Parathyroid adenoma (tissue), 2 donors: Measurements from ENCODE around the gene AATF.
A peak's percentile ranks its signal among the peaks of the same experiment; 100 is the strongest.

Experiments
- H2AFZ ChIP-seq: fragments of 300-600 bp; sonication (generic); one replicate; pipeline ENCODE4 v1.7.0; 2017; ENCODE audit warnings: antibody characterized with exemption, mild to moderate bottlenecking
- H3K27ac ChIP-seq: fragments of 300-600 bp; sonication (generic); one replicate; pipeline ENCODE4 v1.7.0; 2017
- H3K27me3 ChIP-seq: fragments of 300-600 bp; sonication (generic); one replicate; pipeline ENCODE4 v1.7.0; 2017; ENCODE audit warnings: low read length; ENCODE audit not compliant: control insufficient read depth, insufficient read depth
- H3K36me3 ChIP-seq: fragments of 300-600 bp; sonication (generic); one replicate; pipeline ENCODE4 v1.7.0; 2017; ENCODE audit warnings: low read length; ENCODE audit not compliant: control insufficient read depth, insufficient read depth
- H3K4me1 ChIP-seq: fragments of 300-600 bp; sonication (generic); one replicate; pipeline ENCODE4 v1.7.0; 2017; ENCODE audit warnings: control low read depth
- H3K4me2 ChIP-seq: fragments of 300-600 bp; sonication (generic); one replicate; pipeline ENCODE4 v1.7.0; 2017; ENCODE audit warnings: low read length
- H3K4me3 ChIP-seq: fragments of 300-600 bp; sonication (generic); one replicate; pipeline ENCODE4 v1.7.0; 2017; ENCODE audit warnings: low read depth, low read length
- H3K79me2 ChIP-seq: fragments of 300-600 bp; sonication (generic); one replicate; pipeline ENCODE4 v1.7.0; 2017; ENCODE audit warnings: control low read depth
- H3K9ac ChIP-seq: fragments of 300-600 bp; sonication (generic); one replicate; pipeline ENCODE4 v1.7.0; 2017; ENCODE audit warnings: mild to moderate bottlenecking
- H3K9me3 ChIP-seq: fragments of 300-600 bp; sonication (generic); one replicate; pipeline ENCODE4 v1.7.0; 2017; ENCODE audit warnings: low read length; ENCODE audit not compliant: control insufficient read depth
- TF ChIP-seq, protein P1 (sequence below): fragments of 300-600 bp; sonication (generic); IDR thresholded peaks from one replicate; pipeline ENCODE4 v1.7.0; 2017; ENCODE audit warnings: antibody characterized with exemption, mild to moderate bottlenecking
- donor health status: primary hyperparathyroidism.

The AATF gene

DNA sequence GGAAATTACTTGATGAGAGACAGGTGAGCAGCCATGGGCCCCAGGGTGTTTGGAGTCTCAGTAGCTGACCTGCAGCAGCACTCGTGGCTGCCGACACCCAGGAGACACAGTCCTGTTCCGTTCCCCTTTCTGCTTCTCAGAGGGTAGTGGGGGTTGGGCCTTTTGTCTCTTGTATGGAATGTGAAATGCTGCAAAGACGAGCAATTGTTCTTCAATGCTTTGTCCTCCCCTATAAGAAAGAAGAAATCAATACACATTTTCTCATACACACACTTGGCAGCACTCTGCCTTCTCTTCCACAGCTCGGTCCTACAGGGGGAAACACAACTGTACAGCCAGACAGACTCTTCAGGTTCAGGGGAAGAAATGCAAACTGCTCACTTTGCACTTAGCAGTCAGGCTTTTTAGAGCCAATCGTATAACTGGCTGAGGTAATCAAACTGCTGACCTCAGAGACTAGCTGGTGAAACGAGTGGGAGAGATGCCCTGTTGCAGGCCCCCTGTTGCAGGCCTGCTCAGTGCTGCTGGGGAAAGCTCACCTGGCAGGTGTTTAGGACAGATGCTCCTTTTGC, 96.7 kb downstream of the AATF start:
- TF ChIP-seq, protein P1, sequence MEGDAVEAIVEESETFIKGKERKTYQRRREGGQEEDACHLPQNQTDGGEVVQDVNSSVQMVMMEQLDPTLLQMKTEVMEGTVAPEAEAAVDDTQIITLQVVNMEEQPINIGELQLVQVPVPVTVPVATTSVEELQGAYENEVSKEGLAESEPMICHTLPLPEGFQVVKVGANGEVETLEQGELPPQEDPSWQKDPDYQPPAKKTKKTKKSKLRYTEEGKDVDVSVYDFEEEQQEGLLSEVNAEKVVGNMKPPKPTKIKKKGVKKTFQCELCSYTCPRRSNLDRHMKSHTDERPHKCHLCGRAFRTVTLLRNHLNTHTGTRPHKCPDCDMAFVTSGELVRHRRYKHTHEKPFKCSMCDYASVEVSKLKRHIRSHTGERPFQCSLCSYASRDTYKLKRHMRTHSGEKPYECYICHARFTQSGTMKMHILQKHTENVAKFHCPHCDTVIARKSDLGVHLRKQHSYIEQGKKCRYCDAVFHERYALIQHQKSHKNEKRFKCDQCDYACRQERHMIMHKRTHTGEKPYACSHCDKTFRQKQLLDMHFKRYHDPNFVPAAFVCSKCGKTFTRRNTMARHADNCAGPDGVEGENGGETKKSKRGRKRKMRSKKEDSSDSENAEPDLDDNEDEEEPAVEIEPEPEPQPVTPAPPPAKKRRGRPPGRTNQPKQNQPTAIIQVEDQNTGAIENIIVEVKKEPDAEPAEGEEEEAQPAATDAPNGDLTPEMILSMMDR: no peak
- Histone ChIP-seq H3K27ac (no peak overlapping the region), H3K79me2 (peaks cover 4% of the 10 kb centered on the region)

DNA sequence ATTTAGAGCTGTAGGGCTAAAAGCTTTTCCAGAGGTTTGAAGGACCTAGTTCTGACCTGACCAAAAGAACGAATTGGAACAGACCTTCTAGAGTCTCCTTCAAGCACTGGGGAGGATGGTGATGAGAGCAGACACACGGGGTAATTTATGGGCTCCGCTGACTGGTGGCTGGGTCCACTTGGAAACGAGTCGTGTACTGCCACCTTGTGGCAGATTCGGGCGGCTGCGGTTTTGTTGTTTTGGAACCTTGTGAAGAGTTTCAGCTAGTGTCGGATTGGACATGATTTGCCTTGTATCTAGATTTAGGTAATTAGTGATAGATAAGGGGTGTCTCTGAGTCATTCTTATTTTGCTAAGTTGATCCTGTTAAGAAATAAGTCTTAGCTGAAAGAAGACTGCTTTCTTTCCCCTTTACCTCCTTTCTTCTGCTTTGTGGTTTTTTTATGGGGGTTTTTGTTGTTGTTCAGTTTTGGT, 98.9 kb downstream of the AATF start:
- TF ChIP-seq, protein P1: peak; percentile 88
- H3K27me3 ChIP-seq: no peaks in the 10 kb centered on the region

More for the DNA sequence above, 96.7 kb downstream of the AATF start:
- Histone ChIP-seq H3K4me2 (no peak overlapping the region), H3K9me3 (no peaks in the 10 kb centered on the region), H3K36me3 (no peaks in the 10 kb centered on the region), H3K9ac (no peak overlapping the region), H3K4me3 (no peak overlapping the region), H3K27me3 (no peaks in the 10 kb centered on the region), H3K4me1 (peaks cover 2% of the 10 kb centered on the region), H2AFZ (no peak overlapping the region)

DNA sequence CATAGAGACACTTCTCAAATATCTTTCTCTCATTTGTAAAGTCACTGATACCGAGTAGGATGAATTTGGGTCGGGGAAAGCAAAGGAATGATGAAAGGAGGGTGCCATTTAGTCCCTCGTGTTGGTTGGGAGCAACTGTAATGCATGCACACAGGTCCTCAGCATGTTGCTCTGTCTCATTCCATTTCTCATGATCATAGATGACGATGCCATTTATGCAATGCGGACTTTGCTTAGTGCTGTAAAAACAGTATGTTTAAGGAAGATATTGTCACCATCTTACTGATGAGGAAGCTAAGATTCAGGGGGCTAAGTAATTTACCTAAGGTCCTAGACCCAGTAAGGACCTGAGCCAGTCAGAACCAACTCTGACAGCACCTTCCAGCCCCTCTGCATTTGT, 100.1 kb downstream of the AATF start:
- Histone ChIP-seq H3K79me2 (peaks cover 4% of the 10 kb centered on the region), H3K4me2 (no peak overlapping the region), H3K27ac (no peak overlapping the region), H3K9me3 (no peaks in the 10 kb centered on the region), H3K4me1 (peaks cover 2% of the 10 kb centered on the region), H3K36me3 (no peaks in the 10 kb centered on the region), H3K9ac (no peak overlapping the region), H3K27me3 (no peaks in the 10 kb centered on the region), H3K4me3 (no peak overlapping the region), H2AFZ (no peak overlapping the region)
- TF ChIP-seq, protein P1: no peak

More for the DNA sequence above, 98.9 kb downstream of the AATF start:
- H3K9ac ChIP-seq: no peak overlapping the region
- H3K79me2 ChIP-seq: peaks cover 4% of the 10 kb centered on the region
- no peaks in the 10 kb centered on the region for H3K36me3 ChIP-seq
- no peak overlapping the region for H3K27ac ChIP-seq
- H2AFZ ChIP-seq: no peak overlapping the region
- H3K9me3 ChIP-seq: no peaks in the 10 kb centered on the region
- peaks cover 2% of the 10 kb centered on the region for H3K4me1 ChIP-seq
- H3K4me2 ChIP-seq: no peak overlapping the region
- H3K4me3 ChIP-seq: no peak overlapping the region

DNA sequence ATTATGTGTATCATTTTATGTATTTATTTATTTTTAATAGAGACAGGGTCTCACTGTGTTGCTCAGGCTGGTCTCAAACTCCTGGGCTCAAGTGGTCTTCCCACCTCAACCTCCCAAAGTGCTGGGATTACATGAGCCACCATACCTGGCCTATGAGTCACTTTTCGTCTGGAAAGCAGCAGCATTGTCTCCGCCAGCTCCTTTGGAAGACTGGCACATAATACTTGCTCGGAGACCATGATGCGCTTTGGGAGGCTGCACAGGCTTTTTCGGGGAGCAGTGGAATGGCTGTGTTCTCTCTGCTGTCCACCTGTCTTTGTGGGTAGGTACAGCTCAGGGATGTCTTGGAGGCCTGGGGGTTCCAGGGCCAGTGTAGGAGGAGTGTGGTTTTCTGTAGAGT, 102.2 kb downstream of the AATF start:
- no peak overlapping the region for H3K9ac ChIP-seq
- H3K36me3 ChIP-seq: no peaks in the 10 kb centered on the region
- H3K9me3 ChIP-seq: no peaks in the 10 kb centered on the region
- peaks cover 2% of the 10 kb centered on the region for H3K4me1 ChIP-seq
- H3K27ac ChIP-seq: no peak overlapping the region
- no peaks in the 10 kb centered on the region for H3K27me3 ChIP-seq
- H3K4me2 ChIP-seq: no peak overlapping the region
- H2AFZ ChIP-seq: no peak overlapping the region
- TF ChIP-seq, protein P1: no peak
- H3K79me2 ChIP-seq: peaks cover 4% of the 10 kb centered on the region
- H3K4me3 ChIP-seq: no peak overlapping the region

DNA sequence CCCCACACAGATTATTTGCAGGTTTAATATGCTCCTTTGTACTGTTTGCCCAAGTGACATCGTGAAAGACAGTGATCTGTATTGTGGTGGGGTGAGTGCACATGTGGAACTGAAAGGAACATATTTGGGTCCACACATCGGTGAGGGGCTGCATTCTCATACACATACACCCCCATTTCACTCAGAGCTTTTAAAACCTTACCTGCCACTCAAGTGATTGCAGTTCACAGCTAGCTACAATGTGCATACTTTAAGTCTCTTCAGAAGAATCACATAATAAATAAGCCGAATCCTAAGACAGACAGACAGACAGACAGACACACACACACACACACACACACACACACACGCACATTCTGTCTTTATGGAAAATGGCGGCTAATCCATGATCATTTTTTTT, 102.6 kb downstream of the AATF start:
- Histone ChIP-seq H3K27me3 (no peaks in the 10 kb centered on the region), H3K4me2 (no peak overlapping the region), H3K4me3 (no peak overlapping the region), H3K27ac (no peak overlapping the region), H3K4me1 (peaks cover 2% of the 10 kb centered on the region), H3K79me2 (peaks cover 4% of the 10 kb centered on the region), H3K9ac (no peak overlapping the region), H3K36me3 (no peaks in the 10 kb centered on the region), H3K9me3 (no peaks in the 10 kb centered on the region), H2AFZ (no peak overlapping the region)
- TF ChIP-seq, protein P1: no peak
